ENCODE data around the gene OR51B4.
"Not testable (repeated sequence)": the region's sequence is repeated elsewhere in the genome, so short reads cannot be mapped to it uniquely, and the experiment has no call there.

Gene OR51B4

GRCh38 chr11:5307256-5308019, 5.7 kb upstream of the OR51B4 start:
- Mint-ChIP-seq H3K27me3 (peaks cover 9% of the 10 kb centered on the region), H3K9me3 (no peaks in the 10 kb centered on the region), H3K4me1 (no peaks in the 10 kb centered on the region), H3K36me3 (no peaks in the 10 kb centered on the region), H3K4me3 (no peak overlapping the region), H3K27ac (no peak overlapping the region)
- ATAC-seq, result no peak

- H3K36me3 Mint-ChIP-seq, result no peaks in the 10 kb centered on the region
- no peaks in the 10 kb centered on the region for H3K9me3 Mint-ChIP-seq
- no peak for ATAC-seq
- H3K4me1 Mint-ChIP-seq, result no peaks in the 10 kb centered on the region
- H3K4me3 Mint-ChIP-seq, result no peak overlapping the region
- peaks cover 9% of the 10 kb centered on the region for H3K27me3 Mint-ChIP-seq
- no peak overlapping the region for H3K27ac Mint-ChIP-seq
These were observed 2.3 kb upstream of the OR51B4 start for GRCh38 chr11:5304046-5304445.

- Mint-ChIP-seq H3K4me3 (no peak overlapping the region), H3K27me3 (peaks cover 9% of the 10 kb centered on the region), H3K9me3 (no peaks in the 10 kb centered on the region), H3K4me1 (no peaks in the 10 kb centered on the region), H3K36me3 (no peaks in the 10 kb centered on the region), H3K27ac (no peak overlapping the region)
- no peak for ATAC-seq
These were observed 1.9 kb upstream of the OR51B4 start for GRCh38 chr11:5303626-5304025.

- no peaks in the 10 kb centered on the region for H3K4me1 Mint-ChIP-seq
- no peaks in the 10 kb centered on the region for H3K9me3 Mint-ChIP-seq
- no peak overlapping the region for H3K4me3 Mint-ChIP-seq
- H3K36me3 Mint-ChIP-seq, result no peaks in the 10 kb centered on the region
- H3K27ac Mint-ChIP-seq, result no peak overlapping the region
- peaks cover 13% of the 10 kb centered on the region for H3K27me3 Mint-ChIP-seq
- no peak for ATAC-seq
These were observed 1.5 kb downstream of the OR51B4 start for GRCh38 chr11:5300251-5300650.

GRCh38 chr11:5298451-5298850, 3.3 kb downstream of the OR51B4 start:
- no peaks in the 10 kb centered on the region for H3K9me3 Mint-ChIP-seq
- no peaks in the 10 kb centered on the region for H3K36me3 Mint-ChIP-seq

GRCh38 chr11:5297721-5298323, 3.9 kb downstream of the OR51B4 start:
- no peak overlapping the region for H3K4me3 Mint-ChIP-seq
- ATAC-seq, result no peak
- no peaks in the 10 kb centered on the region for H3K4me1 Mint-ChIP-seq
- H3K27me3 Mint-ChIP-seq, result peaks cover 13% of the 10 kb centered on the region
- H3K27ac Mint-ChIP-seq, result no peak overlapping the region
- H3K9me3 Mint-ChIP-seq, result peaks cover 3% of the 10 kb centered on the region
- H3K36me3 Mint-ChIP-seq, result no peaks in the 10 kb centered on the region

More at GRCh38 chr11:5298451-5298850, 3.3 kb downstream of the OR51B4 start:
- Mint-ChIP-seq H3K27me3 (peaks cover 13% of the 10 kb centered on the region), H3K4me3 (no peak overlapping the region), H3K27ac (no peak overlapping the region), H3K4me1 (no peaks in the 10 kb centered on the region)
- ATAC-seq, result no peak

- not testable (repeated sequence) for H3K4me1 Mint-ChIP-seq
These were observed 7.3 kb downstream of the OR51B4 start for GRCh38 chr11:5294342-5294995.

GRCh38 chr11:5293028-5293427, 8.7 kb downstream of the OR51B4 start:
- Mint-ChIP-seq H3K36me3 (no peaks in the 10 kb centered on the region), H3K27me3 (peaks cover 12% of the 10 kb centered on the region), H3K4me1 (no peaks in the 10 kb centered on the region), H3K9me3 (peaks cover 3% of the 10 kb centered on the region), H3K27ac (no peak overlapping the region), H3K4me3 (no peak overlapping the region)
- ATAC-seq, result no peak

More at GRCh38 chr11:5294342-5294995, 7.3 kb downstream of the OR51B4 start:
- not testable (repeated sequence) for H3K36me3 Mint-ChIP-seq, H3K4me3 Mint-ChIP-seq, H3K27ac Mint-ChIP-seq, H3K9me3 Mint-ChIP-seq, ATAC-seq
- H3K27me3 Mint-ChIP-seq, result peaks cover 13% of the 10 kb centered on the region

- Mint-ChIP-seq H3K9me3 (peaks cover 3% of the 10 kb centered on the region), H3K27me3 (no peaks in the 10 kb centered on the region), H3K27ac (no peak overlapping the region), H3K4me1 (no peaks in the 10 kb centered on the region), H3K4me3 (no peak overlapping the region), H3K36me3 (no peaks in the 10 kb centered on the region)
- ATAC-seq, result no peak
These were observed 10.4 kb downstream of the OR51B4 start for GRCh38 chr11:5291207-5291838.

GRCh38 chr11:5290106-5290505, 11.6 kb downstream of the OR51B4 start:
- Mint-ChIP-seq H3K4me3 (no peak overlapping the region), H3K4me1 (no peaks in the 10 kb centered on the region), H3K27me3 (no peaks in the 10 kb centered on the region), H3K36me3 (no peaks in the 10 kb centered on the region), H3K27ac (no peak overlapping the region), H3K9me3 (peaks cover 3% of the 10 kb centered on the region)
- ATAC-seq, result no peak

- H3K27ac Mint-ChIP-seq, result no peak overlapping the region
- no peak for ATAC-seq
- H3K36me3 Mint-ChIP-seq, result no peaks in the 10 kb centered on the region
- no peaks in the 10 kb centered on the region for H3K4me1 Mint-ChIP-seq
- H3K4me3 Mint-ChIP-seq, result no peak overlapping the region
- no peaks in the 10 kb centered on the region for H3K27me3 Mint-ChIP-seq
- peaks cover 3% of the 10 kb centered on the region for H3K9me3 Mint-ChIP-seq
These were observed 12.1 kb downstream of the OR51B4 start for GRCh38 chr11:5289696-5290095.

GRCh38 chr11:5288906-5289550, 12.7 kb downstream of the OR51B4 start:
- Mint-ChIP-seq H3K9me3 (peaks cover 3% of the 10 kb centered on the region), H3K27me3 (no peaks in the 10 kb centered on the region), H3K4me3 (no peak overlapping the region), H3K4me1 (no peaks in the 10 kb centered on the region), H3K36me3 (no peaks in the 10 kb centered on the region), H3K27ac (no peak overlapping the region)
- ATAC-seq, result no peak

- Mint-ChIP-seq H3K27ac (no peak overlapping the region), H3K9me3 (peaks cover 3% of the 10 kb centered on the region), H3K36me3 (no peaks in the 10 kb centered on the region), H3K4me1 (no peaks in the 10 kb centered on the region), H3K27me3 (no peaks in the 10 kb centered on the region), H3K4me3 (no peak overlapping the region)
- ATAC-seq, result no peak
These were observed 13.4 kb downstream of the OR51B4 start for GRCh38 chr11:5288108-5288905.

GRCh38 chr11:5286901-5287300, 14.8 kb downstream of the OR51B4 start:
- Mint-ChIP-seq H3K27me3 (no peaks in the 10 kb centered on the region), H3K4me3 (no peak overlapping the region), H3K36me3 (no peaks in the 10 kb centered on the region), H3K27ac (no peak overlapping the region), H3K4me1 (no peaks in the 10 kb centered on the region), H3K9me3 (no peaks in the 10 kb centered on the region)
- no peak for ATAC-seq
